Measurements from ENCODE around the gene CENPQ.

Gene CENPQ

DNA sequence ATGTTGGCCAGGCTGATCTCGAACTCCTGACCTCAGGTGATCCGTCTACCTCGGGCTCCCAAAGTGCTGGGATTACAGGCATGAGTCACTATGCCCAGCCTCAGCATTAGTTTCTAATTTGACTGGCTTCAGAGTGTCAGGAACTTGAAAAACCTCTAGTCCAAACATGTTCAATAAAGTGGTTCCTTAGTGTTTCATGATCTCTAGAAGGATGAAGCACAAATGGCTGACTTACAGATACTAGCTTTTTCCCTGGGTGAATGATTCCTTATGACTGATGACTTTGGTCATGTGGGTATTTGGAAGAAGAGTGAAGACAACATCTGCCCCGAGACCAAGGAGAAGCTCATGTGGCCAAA lies 53.0 kb downstream of the CENPQ start:
- Histone ChIP-seq H3K4me3 (no peak overlapping the region), H3K27ac (no peak overlapping the region)
- DNase-seq (ENCODE audit: low spot score) = no peak
- TF ChIP-seq, protein P1, sequence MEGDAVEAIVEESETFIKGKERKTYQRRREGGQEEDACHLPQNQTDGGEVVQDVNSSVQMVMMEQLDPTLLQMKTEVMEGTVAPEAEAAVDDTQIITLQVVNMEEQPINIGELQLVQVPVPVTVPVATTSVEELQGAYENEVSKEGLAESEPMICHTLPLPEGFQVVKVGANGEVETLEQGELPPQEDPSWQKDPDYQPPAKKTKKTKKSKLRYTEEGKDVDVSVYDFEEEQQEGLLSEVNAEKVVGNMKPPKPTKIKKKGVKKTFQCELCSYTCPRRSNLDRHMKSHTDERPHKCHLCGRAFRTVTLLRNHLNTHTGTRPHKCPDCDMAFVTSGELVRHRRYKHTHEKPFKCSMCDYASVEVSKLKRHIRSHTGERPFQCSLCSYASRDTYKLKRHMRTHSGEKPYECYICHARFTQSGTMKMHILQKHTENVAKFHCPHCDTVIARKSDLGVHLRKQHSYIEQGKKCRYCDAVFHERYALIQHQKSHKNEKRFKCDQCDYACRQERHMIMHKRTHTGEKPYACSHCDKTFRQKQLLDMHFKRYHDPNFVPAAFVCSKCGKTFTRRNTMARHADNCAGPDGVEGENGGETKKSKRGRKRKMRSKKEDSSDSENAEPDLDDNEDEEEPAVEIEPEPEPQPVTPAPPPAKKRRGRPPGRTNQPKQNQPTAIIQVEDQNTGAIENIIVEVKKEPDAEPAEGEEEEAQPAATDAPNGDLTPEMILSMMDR (IDR thresholded peaks at IDR 0.05) = no peak

DNA sequence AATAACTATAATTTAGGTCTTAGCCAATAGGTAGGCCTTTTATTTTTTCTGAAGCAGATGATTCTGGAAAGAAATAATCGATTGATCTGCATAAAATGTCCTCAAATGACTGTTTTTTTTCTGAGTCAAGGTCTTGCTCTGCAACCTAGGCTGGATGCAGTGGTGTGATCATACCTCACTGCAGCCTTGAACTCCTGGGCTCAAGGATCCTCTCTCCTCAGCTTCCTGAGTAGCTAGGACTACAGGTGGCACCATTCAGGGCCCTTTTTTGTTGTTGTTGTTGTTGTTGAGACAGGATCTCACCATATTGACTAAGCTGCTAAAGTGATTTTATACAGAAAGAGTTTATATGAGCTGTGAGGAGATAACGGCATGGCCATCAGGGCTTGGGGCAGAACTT lies 54.7 kb downstream of the CENPQ start:
- no peak overlapping the region for H3K27ac ChIP-seq
- no peak for DNase-seq (ENCODE audit: low spot score)
- TF ChIP-seq, protein P1 (IDR thresholded peaks at IDR 0.05) = no peak
- no peak overlapping the region for H3K4me3 ChIP-seq

DNA sequence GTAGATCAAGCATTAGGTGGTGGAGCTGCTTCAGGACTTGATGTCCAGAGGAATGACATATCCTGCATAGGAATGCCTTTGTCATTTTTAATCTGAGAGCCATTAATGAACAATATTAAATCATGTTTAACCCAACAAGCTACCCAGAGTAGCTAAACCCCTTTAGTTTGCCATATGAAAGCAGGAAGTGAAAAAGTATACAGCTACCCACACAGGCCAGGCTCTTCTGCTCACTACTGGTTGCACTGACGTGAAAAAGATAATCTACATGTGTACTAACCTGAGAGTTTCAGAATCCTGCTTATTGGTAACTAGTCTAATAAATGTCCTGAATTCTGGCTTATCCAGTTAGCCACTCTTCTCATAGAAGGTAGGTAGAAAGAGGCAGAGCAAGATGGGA lies 56.5 kb downstream of the CENPQ start:
- no peak overlapping the region for H3K4me3 ChIP-seq
- no peak overlapping the region for H3K27ac ChIP-seq
- DNase-seq (ENCODE audit: low spot score) = no peak
- TF ChIP-seq, protein P1 (IDR thresholded peaks at IDR 0.05) = no peak

DNA sequence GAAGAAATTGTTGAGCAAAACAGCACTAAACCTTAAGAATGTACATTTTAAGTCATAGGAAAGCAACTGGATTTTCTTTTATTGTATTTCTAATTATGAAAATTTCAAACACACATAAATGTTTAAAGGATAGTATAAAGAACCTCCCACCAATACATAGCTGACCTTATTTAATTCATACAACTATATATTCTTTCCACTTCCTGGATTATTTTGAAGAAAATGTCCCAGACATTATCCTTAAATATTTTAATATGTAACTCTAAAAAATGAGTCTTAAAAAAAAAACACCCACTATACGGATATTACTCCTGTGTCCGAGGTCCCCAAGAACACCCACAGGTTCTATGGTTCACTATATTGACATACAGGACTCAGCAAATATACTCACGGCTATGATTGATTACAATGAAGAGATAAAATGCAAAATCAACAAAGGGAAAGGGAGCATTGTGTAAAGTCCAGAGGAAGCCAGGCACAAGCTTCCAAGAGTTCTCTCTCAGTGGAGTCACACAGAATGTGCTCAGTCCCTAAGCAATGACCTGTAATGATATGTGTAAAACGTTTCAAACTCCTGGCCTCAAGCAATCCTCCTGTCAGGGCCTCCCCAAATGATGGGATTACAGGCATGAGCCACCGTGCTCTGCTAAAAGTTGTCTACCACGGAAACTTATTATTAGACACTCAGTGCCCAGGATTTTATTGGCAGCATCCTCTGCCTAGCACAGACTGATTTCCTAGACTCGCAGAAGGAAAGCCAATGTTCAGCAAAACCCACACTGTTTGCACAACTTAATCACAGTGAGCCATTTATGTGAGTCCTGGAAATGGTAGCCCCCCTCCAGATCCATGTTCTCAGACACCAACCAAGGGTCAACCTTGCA lies 59.8 kb downstream of the CENPQ start:
- no peak for DNase-seq (ENCODE audit: low spot score)
- H3K4me3 ChIP-seq = no peak overlapping the region
- H3K27ac ChIP-seq = no peak overlapping the region
- TF ChIP-seq, protein P1 (IDR thresholded peaks at IDR 0.05) = no peak

DNA sequence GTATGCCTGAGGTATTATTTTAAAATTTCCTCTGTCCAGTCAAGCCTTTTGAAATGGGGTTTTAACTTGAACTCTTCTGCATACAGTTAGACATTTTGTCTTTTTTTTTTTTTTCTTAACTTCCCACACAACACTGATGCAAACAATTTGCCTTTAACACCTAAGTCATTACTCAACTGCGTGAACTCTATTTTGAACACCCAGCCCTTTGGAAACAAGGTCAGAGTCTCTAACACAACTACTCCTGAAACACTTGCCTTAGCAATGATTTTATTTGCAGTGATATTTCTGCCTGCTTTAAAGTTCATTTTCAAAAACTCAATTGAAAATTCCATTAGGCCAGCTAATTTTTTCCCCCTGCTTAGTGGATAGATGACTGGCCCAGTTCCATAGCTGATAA lies 60.7 kb downstream of the CENPQ start:
- no peak for DNase-seq (ENCODE audit: low spot score)
- Histone ChIP-seq H3K27ac (no peak overlapping the region), H3K4me3 (no peak overlapping the region)
- TF ChIP-seq, protein P1 (IDR thresholded peaks at IDR 0.05) = no peak

DNA sequence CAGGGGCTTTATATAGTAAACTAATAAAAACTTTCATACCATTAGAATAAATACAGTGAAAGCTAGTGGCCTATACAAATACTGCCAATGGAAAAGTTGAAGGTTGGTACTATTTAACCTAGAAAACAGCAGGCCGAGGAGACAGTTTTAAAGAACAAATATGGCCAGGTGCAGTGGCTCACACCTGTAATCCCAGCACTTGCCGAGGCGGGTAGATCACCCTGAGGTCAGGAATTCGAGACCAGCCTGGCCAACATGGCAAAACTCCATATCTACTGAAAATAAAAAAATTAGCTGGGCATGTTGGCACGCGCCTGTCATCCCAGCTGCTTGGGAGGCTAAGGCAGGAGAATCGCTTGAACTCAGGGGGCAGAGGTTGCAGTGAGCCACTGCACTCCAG lies 61.4 kb downstream of the CENPQ start:
- Histone ChIP-seq H3K4me3 (no peak overlapping the region), H3K27ac (no peak overlapping the region)
- no peak for DNase-seq (ENCODE audit: low spot score)
- TF ChIP-seq, protein P1 (IDR thresholded peaks at IDR 0.05) = no peak

DNA sequence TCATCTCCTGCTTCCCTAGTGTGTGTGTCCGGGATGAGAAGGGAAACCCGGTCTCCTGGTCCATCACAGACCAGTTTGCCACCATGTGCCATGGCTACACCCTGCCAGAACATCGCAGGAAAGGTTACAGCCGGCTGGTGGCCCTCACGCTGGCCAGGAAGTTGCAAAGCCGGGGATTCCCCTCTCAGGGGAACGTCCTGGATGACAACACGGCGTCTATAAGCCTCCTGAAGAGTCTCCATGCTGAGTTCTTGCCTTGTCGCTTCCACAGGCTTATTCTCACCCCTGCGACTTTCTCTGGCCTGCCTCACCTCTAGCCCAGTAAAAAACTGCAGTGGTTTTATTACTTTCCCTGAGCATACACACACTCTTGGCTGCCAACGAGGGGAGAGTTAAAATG lies 63.4 kb downstream of the CENPQ start:
- TF ChIP-seq, protein P1 (IDR thresholded peaks at IDR 0.05) = no peak
- Histone ChIP-seq H3K4me3 (no peak overlapping the region), H3K27ac (no peak overlapping the region)
- no peak for DNase-seq (ENCODE audit: low spot score)

All from coronary artery (tissue), 2 donors.